GM20431 (cell line): ENCODE results near the gene KCNA2.

ENCODE experiments used
- in situ Hi-C: fragments of 300-500 bp; cut with MseI, MboI; formaldehyde crosslinking; loops from one replicate; pipeline ENCODE4 v1.15.0; 2020; ENCODE audit warnings: low sequenced_read_pairs; ENCODE audit not compliant: unreplicated experiment

Gene KCNA2

GRCh38 chr1:110545492-110545891, 60.7 kb downstream of the KCNA2 start:
- in situ Hi-C loops = no loop called here

- in situ Hi-C loops = no loop called here
Measured at GRCh38 chr1:110544753-110545152, 61.4 kb downstream of the KCNA2 start.
